ENCODE results near the gene SYTL2. TPM values are rescaled to one million over a fixed set of nuclear protein-coding genes. Genes with fewer than 3 reads are reported as not detected.

Gene SYTL2
- total RNA-seq, 3 donors from 2014 or later (not counting 1 experiment from before 2014, with no cell fraction given), result 116 to 237 (median 143) TPM

DNA sequence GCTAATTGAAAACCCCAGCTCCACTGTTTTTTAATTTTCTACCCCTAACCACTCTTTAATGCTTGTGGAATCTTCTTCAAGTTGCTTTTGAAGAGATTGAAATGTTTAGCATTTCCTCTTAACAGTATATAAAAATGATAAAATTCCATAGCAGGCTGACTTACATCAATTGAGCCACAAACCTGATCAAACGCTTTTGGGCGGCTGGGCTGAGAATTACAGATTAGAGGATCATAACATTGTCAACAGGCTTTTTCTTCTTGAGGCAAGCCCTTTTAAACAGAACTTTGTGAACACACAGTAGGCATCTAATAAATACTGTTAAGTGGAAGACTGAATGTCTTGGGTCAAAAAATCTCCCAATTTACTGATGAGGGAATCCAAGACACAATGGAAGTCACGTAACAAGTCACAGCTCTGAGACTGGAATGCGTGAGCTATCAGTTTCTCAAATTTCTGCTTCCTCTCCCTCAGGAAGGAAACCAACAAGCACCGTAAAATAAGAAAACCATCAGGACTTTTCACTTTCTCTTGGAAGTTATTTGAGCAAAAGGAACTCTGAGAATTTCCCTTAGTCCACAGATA, 75.0 kb downstream of the SYTL2 start:
- Mint-ChIP-seq H3K4me3 (no peak overlapping the region), H3K36me3 (peaks cover 13% of the 10 kb centered on the region), H3K4me1 (peaks cover 44 to 51% of the 10 kb centered on the region in 2 donors), H3K9me3 (no peaks in the 10 kb centered on the region), H3K27ac (peak overlapping the region in 1 of 2 donors; percentile 84), H3K27me3 (ENCODE audit: low read depth in 2 of 2) (no peaks in the 10 kb centered on the region)
- H3K36me3 ChIP-seq (ENCODE audit: control insufficient read depth, insufficient read depth, low read length), result peaks cover 25% of the 10 kb centered on the region
- peaks cover 10% of the 10 kb centered on the region for H3K4me1 ChIP-seq (ENCODE audit: control insufficient read depth, insufficient read depth, low read length)
- H3K4me3 ChIP-seq (ENCODE audit: low read length), result no peak overlapping the region
- 97% methylated on average over 5 of the region's 5 CpGs for whole genome bisulfite sequencing (ENCODE audit: insufficient coverage)
- intact Hi-C loops (cut with micrococcal nuclease), result no loop called here
- TF ChIP-seq, protein P1, sequence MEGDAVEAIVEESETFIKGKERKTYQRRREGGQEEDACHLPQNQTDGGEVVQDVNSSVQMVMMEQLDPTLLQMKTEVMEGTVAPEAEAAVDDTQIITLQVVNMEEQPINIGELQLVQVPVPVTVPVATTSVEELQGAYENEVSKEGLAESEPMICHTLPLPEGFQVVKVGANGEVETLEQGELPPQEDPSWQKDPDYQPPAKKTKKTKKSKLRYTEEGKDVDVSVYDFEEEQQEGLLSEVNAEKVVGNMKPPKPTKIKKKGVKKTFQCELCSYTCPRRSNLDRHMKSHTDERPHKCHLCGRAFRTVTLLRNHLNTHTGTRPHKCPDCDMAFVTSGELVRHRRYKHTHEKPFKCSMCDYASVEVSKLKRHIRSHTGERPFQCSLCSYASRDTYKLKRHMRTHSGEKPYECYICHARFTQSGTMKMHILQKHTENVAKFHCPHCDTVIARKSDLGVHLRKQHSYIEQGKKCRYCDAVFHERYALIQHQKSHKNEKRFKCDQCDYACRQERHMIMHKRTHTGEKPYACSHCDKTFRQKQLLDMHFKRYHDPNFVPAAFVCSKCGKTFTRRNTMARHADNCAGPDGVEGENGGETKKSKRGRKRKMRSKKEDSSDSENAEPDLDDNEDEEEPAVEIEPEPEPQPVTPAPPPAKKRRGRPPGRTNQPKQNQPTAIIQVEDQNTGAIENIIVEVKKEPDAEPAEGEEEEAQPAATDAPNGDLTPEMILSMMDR (IDR thresholded peaks at IDR 0.05), result no peak
- no peaks in the 10 kb centered on the region for H3K27me3 ChIP-seq (ENCODE audit: control insufficient read depth, insufficient read depth, low read length)
- H3K27ac ChIP-seq (ENCODE audit: low read length), result no peak overlapping the region
- H3K9me3 ChIP-seq (ENCODE audit: control insufficient read depth, insufficient read depth, low read length), result no peaks in the 10 kb centered on the region
- DNase-seq, result no peak
- no peak for ATAC-seq

DNA sequence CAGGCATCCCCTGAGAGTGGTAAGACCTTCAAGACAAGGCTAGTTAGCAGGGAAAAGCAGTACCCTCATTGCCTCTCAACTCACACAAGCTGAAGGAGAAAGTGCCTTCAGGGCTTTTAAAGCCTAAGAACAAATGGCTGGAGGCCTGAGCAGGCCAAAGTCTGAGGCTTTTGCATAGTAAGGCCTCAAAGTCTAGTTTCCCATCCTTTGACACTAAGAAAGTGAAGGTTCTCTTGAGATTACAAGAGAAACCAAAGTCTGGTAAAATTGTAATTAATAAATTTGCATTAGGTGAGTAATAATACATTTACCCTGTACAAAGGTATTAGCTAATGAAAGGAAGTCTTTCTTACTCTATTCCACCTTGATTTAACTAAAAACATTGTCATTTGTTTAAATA, 78.0 kb downstream of the SYTL2 start:
- peaks cover 20% of the 10 kb centered on the region for H3K36me3 Mint-ChIP-seq
- DNase-seq, result no peak
- no peak for ATAC-seq

DNA sequence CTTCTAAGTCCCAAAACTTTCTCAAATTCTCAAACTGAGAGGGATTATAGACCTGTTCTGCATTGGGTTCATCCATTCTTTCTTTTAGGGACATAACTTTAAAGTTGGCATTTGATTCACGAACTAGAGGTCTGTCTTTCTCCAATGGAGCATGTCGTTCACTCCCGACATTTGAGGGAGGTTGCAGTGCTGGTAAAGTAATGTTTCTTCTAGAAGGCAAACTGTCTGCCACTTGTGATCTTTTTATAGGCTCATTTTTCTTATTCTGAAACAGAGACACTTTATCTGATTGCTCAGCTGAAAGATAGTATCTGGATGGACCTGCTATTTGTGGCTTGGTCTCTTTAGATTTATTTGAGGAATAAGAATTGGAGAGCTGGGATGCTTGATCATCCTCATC, 84.6 kb downstream of the SYTL2 start:
- TF ChIP-seq, protein P1 (IDR thresholded peaks at IDR 0.05), result no peak
- Mint-ChIP-seq H3K4me3 (no peak overlapping the region), H3K36me3 (peaks cover 46% of the 10 kb centered on the region), H3K27me3 (ENCODE audit: low read depth in 2 of 2) (no peaks in the 10 kb centered on the region), H3K4me1 (peaks cover 21 to 39% of the 10 kb centered on the region in 2 donors), H3K27ac (peak overlapping the region in 1 of 2 donors; percentile 31), H3K9me3 (no peaks in the 10 kb centered on the region)
- no peak overlapping the region for H3K4me3 ChIP-seq (ENCODE audit: low read length)
- no peaks in the 10 kb centered on the region for H3K9me3 ChIP-seq (ENCODE audit: control insufficient read depth, insufficient read depth, low read length)
- 93% methylated on average over 3 of the region's 3 CpGs for WGBS (ENCODE audit: insufficient coverage)
- H3K27ac ChIP-seq (ENCODE audit: low read length), result no peak overlapping the region
- DNase-seq, result no peak
- H3K4me1 ChIP-seq (ENCODE audit: control insufficient read depth, insufficient read depth, low read length), result no peaks in the 10 kb centered on the region
- intact Hi-C loops (cut with micrococcal nuclease), result no loop called here
- ATAC-seq, result no peak
- H3K27me3 ChIP-seq (ENCODE audit: control insufficient read depth, insufficient read depth, low read length), result no peaks in the 10 kb centered on the region
- peaks cover 29% of the 10 kb centered on the region for H3K36me3 ChIP-seq (ENCODE audit: control insufficient read depth, insufficient read depth, low read length)

More for the DNA sequence above, 78.0 kb downstream of the SYTL2 start:
- Mint-ChIP-seq H3K27ac (no peak overlapping the region), H3K4me3 (no peak overlapping the region), H3K9me3 (no peaks in the 10 kb centered on the region), H3K27me3 (ENCODE audit: low read depth in 2 of 2) (no peaks in the 10 kb centered on the region), H3K4me1 (peaks cover 32 to 49% of the 10 kb centered on the region in 2 donors)
- Histone ChIP-seq H3K36me3 (ENCODE audit: control insufficient read depth, insufficient read depth, low read length) (peaks cover 27% of the 10 kb centered on the region), H3K4me3 (ENCODE audit: low read length) (no peak overlapping the region), H3K27ac (ENCODE audit: low read length) (no peak overlapping the region), H3K9me3 (ENCODE audit: control insufficient read depth, insufficient read depth, low read length) (no peaks in the 10 kb centered on the region), H3K4me1 (ENCODE audit: control insufficient read depth, insufficient read depth, low read length) (peaks cover 5% of the 10 kb centered on the region), H3K27me3 (ENCODE audit: control insufficient read depth, insufficient read depth, low read length) (no peaks in the 10 kb centered on the region)
- TF ChIP-seq, protein P1 (IDR thresholded peaks at IDR 0.05), result no peak
- intact Hi-C loops (cut with micrococcal nuclease), result no loop called here
